ENCODE results near the gene CBX6.

CBX6 gene

GRCh38 chr22:38870312-38870741, 1.7 kb downstream of the CBX6 start:
- no peaks in the 10 kb centered on the region for H3K27me3 ChIP-seq (ENCODE audit: insufficient read depth, low read length)
- no CpG with 5 or more reads among the region's 12 CpGs for WGBS (ENCODE audit: extremely low coverage, insufficient coverage, insufficient read length)

GRCh38 chr22:38869663-38870062, 2.4 kb downstream of the CBX6 start:
- Histone ChIP-seq H2AK5ac (ENCODE audit: low read length) (no peak overlapping the region), H3K4me3 (ENCODE audit: low read depth, low read length) (no peak overlapping the region), H2AFZ (ENCODE audit: insufficient read depth, low read length, poor library complexity) (no peak overlapping the region), H4K8ac (ENCODE audit: low read depth, low read length) (no peak overlapping the region), H2BK5ac (ENCODE audit: low read depth, low read length, poor library complexity) (no peak overlapping the region), H3K27ac (ENCODE audit: low read depth, low read length) (no peak overlapping the region), H2BK120ac (ENCODE audit: insufficient read depth, low read length, poor library complexity) (no peak overlapping the region), H4K12ac (ENCODE audit: low read depth, low read length) (no peak overlapping the region), H2BK12ac (ENCODE audit: low read length) (no peak overlapping the region), H3K23ac (ENCODE audit: low read length) (no peak overlapping the region), H3K27me3 (ENCODE audit: insufficient read depth, low read length) (no peaks in the 10 kb centered on the region), H3K79me1 (ENCODE audit: low read length) (peaks cover 8% of the 10 kb centered on the region), H3K18ac (ENCODE audit: low read length) (no peak overlapping the region), H3K9ac (ENCODE audit: low read length) (no peak overlapping the region), H3K4me2 (ENCODE audit: low read length) (no peak overlapping the region), H3K9me3 (ENCODE audit: insufficient read depth, low read depth, low read length) (no peaks in the 10 kb centered on the region), H3K36me3 (ENCODE audit: control insufficient read depth in 1 of 2, insufficient read depth in 2 of 2, low read length in 2 of 2) (peaks cover 4 to 11% of the 10 kb centered on the region in 2 experiments), H3K4me1 (ENCODE audit: control insufficient read depth in 1 of 2, insufficient read depth in 2 of 2, low read length in 2 of 2) (peaks cover 0 to 1% of the 10 kb centered on the region in 2 experiments), H3K79me2 (ENCODE audit: control insufficient read depth, insufficient read depth, low read length, poor library complexity) (peaks cover 6% of the 10 kb centered on the region), H4K91ac (ENCODE audit: low read depth, low read length) (no peak overlapping the region), H3K14ac (ENCODE audit: low read length) (no peak overlapping the region), H3K4ac (ENCODE audit: low read depth, low read length) (no peak overlapping the region)
- DNase-seq = no peak
- no CpG with 5 or more reads among the region's 3 CpGs for WGBS (ENCODE audit: extremely low coverage, insufficient coverage, insufficient read length)

More at GRCh38 chr22:38870312-38870741, 1.7 kb downstream of the CBX6 start:
- Histone ChIP-seq H3K4me2 (ENCODE audit: low read length) (no peak overlapping the region), H3K4me1 (ENCODE audit: control insufficient read depth in 1 of 2, insufficient read depth in 2 of 2, low read length in 2 of 2) (peaks cover 0 to 1% of the 10 kb centered on the region in 2 experiments), H3K4me3 (ENCODE audit: low read depth, low read length) (no peak overlapping the region), H3K79me2 (ENCODE audit: control insufficient read depth, insufficient read depth, low read length, poor library complexity) (peaks cover 6% of the 10 kb centered on the region), H3K27ac (ENCODE audit: low read depth, low read length) (no peak overlapping the region), H3K9ac (ENCODE audit: low read length) (no peak overlapping the region), H2BK5ac (ENCODE audit: low read depth, low read length, poor library complexity) (no peak overlapping the region), H3K4ac (ENCODE audit: low read depth, low read length) (no peak overlapping the region), H3K23ac (ENCODE audit: low read length) (no peak overlapping the region), H2AFZ (ENCODE audit: insufficient read depth, low read length, poor library complexity) (no peak overlapping the region), H3K79me1 (ENCODE audit: low read length) (peaks cover 8% of the 10 kb centered on the region), H4K8ac (ENCODE audit: low read depth, low read length) (no peak overlapping the region), H3K14ac (ENCODE audit: low read length) (no peak overlapping the region), H2BK12ac (ENCODE audit: low read length) (no peak overlapping the region), H2BK120ac (ENCODE audit: insufficient read depth, low read length, poor library complexity) (no peak overlapping the region), H4K91ac (ENCODE audit: low read depth, low read length) (no peak overlapping the region), H3K36me3 (ENCODE audit: control insufficient read depth in 1 of 2, insufficient read depth in 2 of 2, low read length in 2 of 2) (peaks cover 4 to 11% of the 10 kb centered on the region in 2 experiments), H4K12ac (ENCODE audit: low read depth, low read length) (no peak overlapping the region), H2AK5ac (ENCODE audit: low read length) (no peak overlapping the region), H3K9me3 (ENCODE audit: insufficient read depth, low read depth, low read length) (no peaks in the 10 kb centered on the region), H3K18ac (ENCODE audit: low read length) (no peak overlapping the region)
- peak; percentile 82 to 94 for DNase-seq

- Histone ChIP-seq H3K79me1 (ENCODE audit: low read length) (peaks cover 8% of the 10 kb centered on the region), H3K27ac (ENCODE audit: low read depth, low read length) (no peak overlapping the region), H4K91ac (ENCODE audit: low read depth, low read length) (no peak overlapping the region), H3K4me1 (ENCODE audit: control insufficient read depth in 1 of 2, insufficient read depth in 2 of 2, low read length in 2 of 2) (peaks cover 0 to 1% of the 10 kb centered on the region in 2 experiments), H3K36me3 (ENCODE audit: control insufficient read depth in 1 of 2, insufficient read depth in 2 of 2, low read length in 2 of 2) (peaks cover 4 to 11% of the 10 kb centered on the region in 2 experiments), H3K18ac (ENCODE audit: low read length) (no peak overlapping the region), H3K9me3 (ENCODE audit: insufficient read depth, low read depth, low read length) (no peaks in the 10 kb centered on the region), H2BK120ac (ENCODE audit: insufficient read depth, low read length, poor library complexity) (no peak overlapping the region), H3K23ac (ENCODE audit: low read length) (no peak overlapping the region), H3K14ac (ENCODE audit: low read length) (no peak overlapping the region), H2AFZ (ENCODE audit: insufficient read depth, low read length, poor library complexity) (no peak overlapping the region), H3K4me2 (ENCODE audit: low read length) (no peak overlapping the region), H3K79me2 (ENCODE audit: control insufficient read depth, insufficient read depth, low read length, poor library complexity) (peaks cover 6% of the 10 kb centered on the region), H2AK5ac (ENCODE audit: low read length) (no peak overlapping the region), H2BK5ac (ENCODE audit: low read depth, low read length, poor library complexity) (no peak overlapping the region), H4K12ac (ENCODE audit: low read depth, low read length) (no peak overlapping the region), H2BK12ac (ENCODE audit: low read length) (no peak overlapping the region), H3K9ac (ENCODE audit: low read length) (no peak overlapping the region), H4K8ac (ENCODE audit: low read depth, low read length) (no peak overlapping the region), H3K4ac (ENCODE audit: low read depth, low read length) (no peak overlapping the region), H3K4me3 (ENCODE audit: low read depth, low read length) (no peak overlapping the region), H3K27me3 (ENCODE audit: insufficient read depth, low read length) (no peaks in the 10 kb centered on the region)
- peak; percentile 56 to 84 for DNase-seq
- WGBS (ENCODE audit: extremely low coverage, insufficient coverage, insufficient read length) = no CpG with 5 or more reads among the region's 8 CpGs
Measured at GRCh38 chr22:38868886-38869381, 3.1 kb downstream of the CBX6 start.

GRCh38 chr22:38868286-38868721, 3.7 kb downstream of the CBX6 start:
- Histone ChIP-seq H4K12ac (ENCODE audit: low read depth, low read length) (no peak overlapping the region), H3K79me1 (ENCODE audit: low read length) (peaks cover 8% of the 10 kb centered on the region), H2BK5ac (ENCODE audit: low read depth, low read length, poor library complexity) (no peak overlapping the region), H2AK5ac (ENCODE audit: low read length) (no peak overlapping the region), H3K9ac (ENCODE audit: low read length) (no peak overlapping the region), H3K36me3 (ENCODE audit: control insufficient read depth in 1 of 2, insufficient read depth in 2 of 2, low read length in 2 of 2) (peaks cover 4 to 11% of the 10 kb centered on the region in 2 experiments), H2AFZ (ENCODE audit: insufficient read depth, low read length, poor library complexity) (no peak overlapping the region), H3K4me1 (ENCODE audit: control insufficient read depth in 1 of 2, insufficient read depth in 2 of 2, low read length in 2 of 2) (peaks cover 0 to 1% of the 10 kb centered on the region in 2 experiments), H4K91ac (ENCODE audit: low read depth, low read length) (no peak overlapping the region), H3K23ac (ENCODE audit: low read length) (no peak overlapping the region), H3K4me3 (ENCODE audit: low read depth, low read length) (no peak overlapping the region), H3K4ac (ENCODE audit: low read depth, low read length) (no peak overlapping the region), H3K27ac (ENCODE audit: low read depth, low read length) (no peak overlapping the region), H2BK120ac (ENCODE audit: insufficient read depth, low read length, poor library complexity) (no peak overlapping the region), H3K27me3 (ENCODE audit: insufficient read depth, low read length) (no peaks in the 10 kb centered on the region), H3K18ac (ENCODE audit: low read length) (no peak overlapping the region), H3K4me2 (ENCODE audit: low read length) (no peak overlapping the region), H2BK12ac (ENCODE audit: low read length) (no peak overlapping the region), H3K9me3 (ENCODE audit: insufficient read depth, low read depth, low read length) (no peaks in the 10 kb centered on the region), H3K79me2 (ENCODE audit: control insufficient read depth, insufficient read depth, low read length, poor library complexity) (peaks cover 6% of the 10 kb centered on the region), H3K14ac (ENCODE audit: low read length) (no peak overlapping the region), H4K8ac (ENCODE audit: low read depth, low read length) (no peak overlapping the region)
- no CpG with 5 or more reads among the region's 8 CpGs for WGBS (ENCODE audit: extremely low coverage, insufficient coverage, insufficient read length)
- DNase-seq = no peak

Data from trophoblast cell (in vitro differentiated cells and primary cell).